ENCODE data around the gene LDLR. TPM values are rescaled to one million over a fixed set of nuclear protein-coding genes. Genes with fewer than 3 reads are reported as not detected.

The LDLR gene
- total and polyA plus RNA-seq, 2 donors (not counting 3 experiments of a cell fraction or from before 2014, with no cell fraction given), result 142 to 174 TPM

GRCh38 chr19:11046605-11047354 is 42.5 kb upstream of the LDLR start:
- DNase-seq (ENCODE audit: low read depth, low spot score) (no peak), FAIRE-seq (no peak)
- TF ChIP-seq EZH2 (IDR thresholded peaks at IDR 0.05; ENCODE audit: borderline replicate concordance, low read depth, low read length, severe bottlenecking), result no peak
- no peak for TF ChIP-seq JUN (IDR thresholded peaks at IDR 0.05; ENCODE audit: borderline replicate concordance, insufficient read depth, insufficient read length, low read depth)
- TF ChIP-seq, protein P1, sequence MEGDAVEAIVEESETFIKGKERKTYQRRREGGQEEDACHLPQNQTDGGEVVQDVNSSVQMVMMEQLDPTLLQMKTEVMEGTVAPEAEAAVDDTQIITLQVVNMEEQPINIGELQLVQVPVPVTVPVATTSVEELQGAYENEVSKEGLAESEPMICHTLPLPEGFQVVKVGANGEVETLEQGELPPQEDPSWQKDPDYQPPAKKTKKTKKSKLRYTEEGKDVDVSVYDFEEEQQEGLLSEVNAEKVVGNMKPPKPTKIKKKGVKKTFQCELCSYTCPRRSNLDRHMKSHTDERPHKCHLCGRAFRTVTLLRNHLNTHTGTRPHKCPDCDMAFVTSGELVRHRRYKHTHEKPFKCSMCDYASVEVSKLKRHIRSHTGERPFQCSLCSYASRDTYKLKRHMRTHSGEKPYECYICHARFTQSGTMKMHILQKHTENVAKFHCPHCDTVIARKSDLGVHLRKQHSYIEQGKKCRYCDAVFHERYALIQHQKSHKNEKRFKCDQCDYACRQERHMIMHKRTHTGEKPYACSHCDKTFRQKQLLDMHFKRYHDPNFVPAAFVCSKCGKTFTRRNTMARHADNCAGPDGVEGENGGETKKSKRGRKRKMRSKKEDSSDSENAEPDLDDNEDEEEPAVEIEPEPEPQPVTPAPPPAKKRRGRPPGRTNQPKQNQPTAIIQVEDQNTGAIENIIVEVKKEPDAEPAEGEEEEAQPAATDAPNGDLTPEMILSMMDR (IDR thresholded peaks at IDR 0.05; ENCODE audit: extremely low read depth in 1 of 2, insufficient read depth in 1 of 2, low read depth in 1 of 2, low read length in 2 of 2), result no peak
- no peak for TF ChIP-seq FOS (IDR thresholded peaks at IDR 0.05; ENCODE audit: borderline replicate concordance, insufficient read depth, low read length)
- TF ChIP-seq, protein P2, sequence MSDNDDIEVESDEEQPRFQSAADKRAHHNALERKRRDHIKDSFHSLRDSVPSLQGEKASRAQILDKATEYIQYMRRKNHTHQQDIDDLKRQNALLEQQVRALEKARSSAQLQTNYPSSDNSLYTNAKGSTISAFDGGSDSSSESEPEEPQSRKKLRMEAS (IDR thresholded peaks at IDR 0.05; ENCODE audit: insufficient read depth, insufficient read length), result no peak
- no peak for TF ChIP-seq POLR2A (IDR thresholded peaks at IDR 0.05; ENCODE audit: low read depth, low read length)
- no peak for TF ChIP-seq MYC (IDR thresholded peaks at IDR 0.05; ENCODE audit: low read depth, low read length)
- no peak for TF ChIP-seq GATA2 (IDR thresholded peaks at IDR 0.05; ENCODE audit: insufficient read depth, insufficient read length, low read depth, low read length)
- no peak for TF ChIP-seq POLR2AphosphoS5 (IDR thresholded peaks at IDR 0.05; ENCODE audit: insufficient read depth, low read depth, low read length)
- Histone ChIP-seq H3K79me2 (ENCODE audit: control insufficient read depth, insufficient read depth, low read length) (no peaks in the 10 kb centered on the region), H3K9me3 (replicated peaks; ENCODE audit: control insufficient read depth, insufficient read depth, low read length) (no peaks in the 10 kb centered on the region), H3K27me3 (ENCODE audit: control insufficient read depth in 2 of 2, insufficient read depth in 2 of 2, low read length in 2 of 2) (no peaks in the 10 kb centered on the region), H3K4me1 (ENCODE audit: control insufficient read depth, extremely low read depth, insufficient read depth, low read length) (no peaks in the 10 kb centered on the region), H3K4me2 (ENCODE audit: insufficient read depth, low read length) (no peak overlapping the region), H3K27ac (ENCODE audit: insufficient read depth, low read depth, low read length) (no peak overlapping the region), H3K9ac (replicated peaks; ENCODE audit: extremely low read depth, insufficient read depth, low read length) (no peak overlapping the region), H3K4me3 (replicated peaks in 1 of 3; ENCODE audit: insufficient read depth in 1 of 3, low read depth in 1 of 3, low read length in 3 of 3) (no peak overlapping the region), H3K9me1 (replicated peaks; ENCODE audit: control insufficient read depth, extremely low read depth, insufficient read depth, low read length) (no peaks in the 10 kb centered on the region), H3K36me3 (ENCODE audit: control insufficient read depth in 2 of 2, extremely low read depth in 1 of 2, insufficient read depth in 2 of 2, low read length in 2 of 2) (peaks cover 2 to 17% of the 10 kb centered on the region in 2 experiments), H4K20me1 (replicated peaks; ENCODE audit: control insufficient read depth, extremely low read depth, insufficient read depth, low read length) (no peaks in the 10 kb centered on the region), H2AFZ (ENCODE audit: low read depth, low read length) (no peak overlapping the region)
- intact Hi-C loops (cut with micrococcal nuclease), result no loop called here
- no TSS peak for BruUV-seq (replicated peaks)
- CTCF ChIA-PET, result interaction anchor here (0.9 to 1.9 kb wide), 2 partner anchors 11 to 80 kb away, joined by 3 to 8 read pairs; no protein-coding TSS in a partner anchor
- dilution Hi-C loops (cut with MboI; ENCODE audit: extremely low pct_ligation_motif_present, low sequenced_read_pairs), result no loop called here
- POLR2A ChIA-PET, result no interaction called here

Data from endothelial cell of umbilical vein (primary cell).